ENCODE measurements around the gene GATA2.

GATA2 gene

DNA sequence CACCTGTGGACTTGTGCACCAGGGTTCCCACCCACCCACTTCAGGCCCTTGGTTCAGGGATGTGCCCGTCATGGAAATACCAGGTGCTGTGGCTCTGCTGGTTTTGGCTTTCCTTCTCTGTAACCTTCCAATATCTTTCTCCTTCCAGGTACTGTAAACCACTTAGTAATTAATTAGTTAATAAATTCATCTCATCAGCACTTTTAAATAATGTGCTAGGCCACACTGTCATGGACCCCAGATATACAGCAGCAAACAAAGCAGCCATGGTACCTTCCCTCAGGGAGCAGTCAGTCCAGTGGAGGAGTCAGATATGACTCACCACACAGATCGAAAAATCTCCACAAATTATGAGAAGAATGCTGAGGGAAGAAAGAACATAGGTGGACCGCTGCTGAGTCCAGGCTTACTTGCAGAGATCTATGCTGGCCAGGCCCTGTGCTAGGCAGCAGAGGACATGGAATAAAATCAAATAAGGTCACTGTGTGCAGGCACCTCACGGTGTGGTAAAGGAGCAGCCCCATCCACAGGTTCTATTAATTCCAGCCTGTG, 6.8 kb upstream of the GATA2 start:
- Histone ChIP-seq H3K36me3 (ENCODE audit: insufficient read depth, low read depth, low read length) (no peaks in the 10 kb centered on the region), H3K9me3 (ENCODE audit: insufficient read depth, low read depth, low read length) (no peaks in the 10 kb centered on the region; the same call in 1 of the 2 replicates), H3K27me3 (ENCODE audit: insufficient read depth, low read length) (peaks cover 57% of the 10 kb centered on the region), H3K9ac (ENCODE audit: low read depth, low read length) (no peak overlapping the region), H3K4me3 (ENCODE audit: low read length) (no peak overlapping the region), H3K4me1 (ENCODE audit: insufficient read depth, low read length) (0 out of 2 replicates have a peak, but pooled peaks cover 3% of the 10 kb centered on the region), H3K27ac (ENCODE audit: low read length) (no peak overlapping the region)

DNA sequence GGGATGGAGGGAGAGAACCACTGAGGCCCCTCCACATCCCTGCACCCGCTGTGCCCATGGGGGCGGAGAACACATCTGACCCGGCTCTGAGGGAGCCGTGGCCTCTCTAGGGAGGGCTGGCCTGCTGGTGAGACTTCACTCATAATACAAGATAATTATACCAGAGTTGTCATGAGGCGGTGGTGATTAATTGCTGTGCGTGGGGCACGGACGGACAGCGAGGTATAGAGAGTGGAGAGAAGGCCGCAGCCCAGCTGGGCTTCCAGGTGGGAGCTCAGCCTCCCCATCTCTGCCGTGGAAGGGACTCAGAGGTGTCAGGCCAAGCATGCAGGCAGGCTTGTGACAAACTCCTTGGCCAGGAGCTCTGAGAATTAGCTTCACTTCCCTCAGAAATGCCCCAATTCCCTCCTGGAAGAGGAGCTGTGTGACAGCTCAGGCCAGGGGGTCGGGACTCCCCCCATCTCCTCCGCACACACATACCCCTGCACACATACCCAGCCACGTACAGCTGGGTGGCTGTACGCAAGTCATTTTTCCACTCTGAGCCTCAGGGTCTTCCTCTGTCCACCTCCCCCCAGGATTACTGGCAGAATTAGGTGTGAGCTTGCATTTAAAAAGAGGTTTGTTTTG, 6.0 kb upstream of the GATA2 start:
- no peak overlapping the region for H3K9ac ChIP-seq (ENCODE audit: low read depth, low read length)
- no peak overlapping the region for H3K27ac ChIP-seq (ENCODE audit: low read length)
- H3K36me3 ChIP-seq (ENCODE audit: insufficient read depth, low read depth, low read length): no peaks in the 10 kb centered on the region
- H3K9me3 ChIP-seq (ENCODE audit: insufficient read depth, low read depth, low read length): no peaks in the 10 kb centered on the region; the same call in 1 of the 2 replicates
- 0 out of 2 replicates have a peak, but pooled peaks cover 3% of the 10 kb centered on the region for H3K4me1 ChIP-seq (ENCODE audit: insufficient read depth, low read length)
- H3K27me3 ChIP-seq (ENCODE audit: insufficient read depth, low read length): peaks cover 65% of the 10 kb centered on the region
- H3K4me3 ChIP-seq (ENCODE audit: low read length): no peak overlapping the region

DNA sequence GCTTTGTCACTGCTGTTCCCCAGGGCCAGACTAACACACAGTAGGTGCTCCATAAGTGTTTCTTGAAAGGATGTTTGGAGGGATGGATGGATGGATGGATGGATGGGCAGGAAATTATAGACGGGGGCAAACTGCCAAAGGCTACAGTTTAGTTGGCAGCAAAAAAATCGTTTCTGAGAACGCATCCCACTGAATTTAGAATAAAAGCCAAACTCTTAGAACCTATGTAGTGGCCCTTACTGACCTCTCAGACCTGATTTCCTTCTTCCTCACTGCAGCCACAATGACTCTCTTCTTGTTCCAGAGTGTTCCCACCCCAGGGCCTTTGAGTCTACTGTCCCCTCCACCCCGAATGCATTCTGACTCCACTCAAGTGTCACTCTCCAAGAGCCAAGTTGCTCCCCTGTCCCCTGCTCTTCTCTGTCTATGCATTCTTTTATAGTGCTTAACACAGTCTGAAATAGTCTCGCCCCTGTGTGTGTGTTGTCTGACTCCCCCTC, 5.2 kb upstream of the GATA2 start:
- Histone ChIP-seq H3K9ac (ENCODE audit: low read depth, low read length) (no peak overlapping the region), H3K36me3 (ENCODE audit: insufficient read depth, low read depth, low read length) (no peaks in the 10 kb centered on the region), H3K27ac (ENCODE audit: low read length) (no peak overlapping the region), H3K4me3 (ENCODE audit: low read length) (no peak overlapping the region; the same call in 1 of the 2 replicates), H3K9me3 (ENCODE audit: insufficient read depth, low read depth, low read length) (no peaks in the 10 kb centered on the region; the same call in 1 of the 2 replicates), H3K4me1 (ENCODE audit: insufficient read depth, low read length) (0 out of 2 replicates have a peak, but pooled peaks cover 3% of the 10 kb centered on the region), H3K27me3 (ENCODE audit: insufficient read depth, low read length) (peaks cover 73% of the 10 kb centered on the region)

DNA sequence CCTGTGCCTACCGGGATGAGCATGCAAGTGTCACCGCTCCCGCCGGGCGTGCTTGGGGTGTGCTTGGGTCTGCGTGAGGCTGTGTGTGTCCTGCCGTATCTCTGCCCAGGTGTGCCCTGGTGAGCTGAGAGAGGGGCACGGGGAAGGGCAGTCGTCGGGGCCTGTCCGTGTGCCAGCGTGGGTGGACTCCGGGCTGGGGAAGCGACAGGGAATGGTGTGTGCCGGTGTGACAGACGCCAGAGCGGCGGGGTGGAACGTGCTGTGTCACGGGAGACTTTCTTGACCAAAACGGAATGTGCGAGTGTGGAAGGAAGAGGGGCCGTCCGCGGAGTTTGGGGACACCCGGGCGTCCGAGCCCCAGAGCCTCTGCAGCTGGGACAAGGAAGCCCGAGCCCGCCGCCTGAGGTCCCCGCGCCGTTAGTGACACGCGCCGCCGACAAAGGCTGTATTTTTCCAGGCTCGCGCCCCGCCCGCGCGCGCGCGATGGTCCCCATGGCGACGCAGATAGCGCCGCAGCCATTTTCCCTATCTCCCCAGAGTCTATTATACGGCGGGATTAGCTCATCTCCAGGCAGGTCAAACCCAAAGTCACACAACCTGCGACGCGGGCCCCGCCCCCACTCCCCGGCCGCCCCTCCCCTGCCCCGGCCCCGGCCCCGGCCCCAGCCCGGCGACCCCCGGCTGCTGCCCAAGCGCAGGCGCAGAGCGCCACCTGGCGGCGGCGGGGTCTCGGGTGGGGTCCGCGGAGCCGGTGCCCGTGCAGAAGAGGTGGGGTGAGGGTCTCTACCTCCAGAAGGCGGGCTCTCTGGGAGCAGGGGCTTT, 4.5 kb upstream of the GATA2 start:
- H3K9me3 ChIP-seq (ENCODE audit: insufficient read depth, low read depth, low read length): no peaks in the 10 kb centered on the region; the same call in 1 of the 2 replicates
- H3K4me1 ChIP-seq (ENCODE audit: insufficient read depth, low read length): 0 out of 2 replicates have a peak, but pooled peaks cover 3% of the 10 kb centered on the region
- no peak overlapping the region; the same call in 1 of the 2 replicates for H3K9ac ChIP-seq (ENCODE audit: low read depth, low read length)
- H3K4me3 ChIP-seq (ENCODE audit: low read length): peak overlapping the region; percentile 64; the same call in 1 of the 2 replicates
- no peak overlapping the region for H3K27ac ChIP-seq (ENCODE audit: low read length)
- no peaks in the 10 kb centered on the region for H3K36me3 ChIP-seq (ENCODE audit: insufficient read depth, low read depth, low read length)
- peaks cover 80% of the 10 kb centered on the region for H3K27me3 ChIP-seq (ENCODE audit: insufficient read depth, low read length)

DNA sequence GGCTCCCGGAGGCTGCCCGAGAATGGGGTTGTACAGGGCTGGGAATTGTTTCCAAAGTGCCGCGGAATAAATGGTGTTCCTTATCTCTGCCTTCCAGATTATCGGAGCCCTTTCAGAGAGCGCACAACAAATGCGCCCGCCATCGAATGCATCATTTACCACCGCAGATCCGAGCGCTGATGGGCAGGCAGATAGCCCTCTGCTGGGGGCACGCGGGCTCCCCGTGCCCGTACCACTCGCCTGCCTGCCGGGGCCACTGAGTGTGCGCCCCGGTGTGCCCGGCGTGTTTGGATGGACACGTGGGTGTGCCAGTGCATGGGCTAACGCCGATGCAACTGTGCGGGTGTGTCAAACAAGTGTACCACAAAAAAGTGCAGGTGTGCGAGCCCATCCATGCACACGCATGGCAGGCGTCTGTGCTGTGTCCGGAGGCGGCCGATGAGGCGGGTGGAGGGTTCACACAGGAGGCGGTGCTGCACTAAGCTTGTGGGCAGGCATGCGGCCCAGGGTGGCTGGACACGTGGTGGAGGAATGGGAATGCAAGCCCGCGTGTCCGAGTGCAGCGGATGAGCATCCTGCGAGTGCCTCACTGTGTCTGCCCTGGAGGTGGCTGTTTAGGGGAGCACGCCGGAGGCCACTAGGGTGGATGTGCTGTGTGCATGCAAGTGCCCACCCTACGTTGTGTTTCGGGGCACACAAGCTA, 3.8 kb upstream of the GATA2 start:
- peak overlapping the region; percentile 64; the same call in 1 of the 2 replicates for H3K4me3 ChIP-seq (ENCODE audit: low read length)

DNA sequence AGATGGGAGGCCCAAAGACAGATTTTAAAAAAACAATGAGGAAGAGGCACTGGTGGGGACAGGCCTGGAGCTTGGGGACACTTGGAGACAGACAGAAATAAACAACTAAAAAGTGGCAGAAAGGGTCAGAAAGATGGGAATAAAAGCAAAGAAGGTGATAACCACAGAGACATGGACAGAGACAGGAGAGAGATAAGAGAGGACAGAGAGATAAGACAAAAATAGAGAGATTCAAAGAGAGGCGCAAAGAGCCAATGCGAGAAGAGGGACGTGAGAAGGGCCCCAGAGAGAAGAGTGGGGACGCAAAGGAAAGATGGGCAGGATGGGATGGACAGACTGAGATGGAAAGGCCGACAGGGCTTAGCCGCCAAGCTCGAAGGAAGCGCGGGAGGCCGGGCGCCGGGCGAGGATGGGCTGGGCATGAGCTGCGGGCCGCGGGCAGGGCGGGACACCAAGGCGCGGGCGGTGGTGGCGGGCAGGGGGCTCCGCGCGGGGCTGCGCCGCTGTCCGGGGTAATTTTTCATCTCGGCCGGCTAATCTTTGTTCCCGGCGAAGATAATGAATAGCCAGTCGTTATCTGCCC, 3.1 kb upstream of the GATA2 start:
- Histone ChIP-seq H3K4me1 (ENCODE audit: insufficient read depth, low read length) (0 out of 2 replicates have a peak, but pooled peaks cover 6% of the 10 kb centered on the region), H3K27me3 (ENCODE audit: insufficient read depth, low read length) (peaks cover 86% of the 10 kb centered on the region), H3K9ac (ENCODE audit: low read depth, low read length) (no peak overlapping the region), H3K36me3 (ENCODE audit: insufficient read depth, low read depth, low read length) (no peaks in the 10 kb centered on the region), H3K4me3 (ENCODE audit: low read length) (no peak overlapping the region), H3K9me3 (ENCODE audit: insufficient read depth, low read depth, low read length) (no peaks in the 10 kb centered on the region; the same call in 1 of the 2 replicates), H3K27ac (ENCODE audit: low read length) (no peak overlapping the region)

More for the DNA sequence above, 3.8 kb upstream of the GATA2 start:
- Histone ChIP-seq H3K4me1 (ENCODE audit: insufficient read depth, low read length) (0 out of 2 replicates have a peak, but pooled peaks cover 6% of the 10 kb centered on the region), H3K9me3 (ENCODE audit: insufficient read depth, low read depth, low read length) (no peaks in the 10 kb centered on the region; the same call in 1 of the 2 replicates), H3K27ac (ENCODE audit: low read length) (no peak overlapping the region), H3K27me3 (ENCODE audit: insufficient read depth, low read length) (peaks cover 85% of the 10 kb centered on the region), H3K9ac (ENCODE audit: low read depth, low read length) (no peak overlapping the region), H3K36me3 (ENCODE audit: insufficient read depth, low read depth, low read length) (no peaks in the 10 kb centered on the region)

DNA sequence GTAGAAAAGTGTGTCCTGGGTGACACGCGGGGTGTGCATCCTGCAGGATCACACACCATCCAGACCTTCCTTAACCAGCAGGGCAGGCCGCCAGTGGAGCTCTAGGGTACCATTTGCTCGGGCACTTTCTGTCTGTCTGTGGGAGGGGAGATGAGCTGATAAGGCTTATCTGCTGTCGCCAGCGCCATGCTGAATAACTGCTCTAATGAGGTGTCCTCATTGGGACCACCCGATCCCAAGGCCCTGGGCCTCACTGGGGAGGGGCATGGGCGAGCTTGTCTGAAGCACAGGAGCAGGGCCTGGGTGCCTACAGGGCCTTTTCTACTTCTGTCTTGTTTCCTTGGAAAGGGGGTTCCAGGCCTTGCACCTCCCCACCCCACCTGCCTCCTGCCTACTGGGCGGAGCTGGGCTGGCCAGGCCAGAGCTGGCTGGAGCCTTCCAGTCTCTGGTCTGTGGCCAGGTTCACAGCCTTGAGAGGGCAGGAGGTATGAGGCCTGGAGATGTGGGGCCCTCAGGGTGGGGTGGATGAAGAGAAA, 2.5 kb upstream of the GATA2 start:
- peaks cover 92% of the 10 kb centered on the region for H3K27me3 ChIP-seq (ENCODE audit: insufficient read depth, low read length)
- no peak overlapping the region for H3K4me3 ChIP-seq (ENCODE audit: low read length)
- H3K9me3 ChIP-seq (ENCODE audit: insufficient read depth, low read depth, low read length): peaks cover 5% of the 10 kb centered on the region; the same call in 1 of the 2 replicates
- H3K4me1 ChIP-seq (ENCODE audit: insufficient read depth, low read length): 0 out of 2 replicates have a peak, but pooled peaks cover 8% of the 10 kb centered on the region
- H3K27ac ChIP-seq (ENCODE audit: low read length): no peak overlapping the region
- H3K36me3 ChIP-seq (ENCODE audit: insufficient read depth, low read depth, low read length): no peaks in the 10 kb centered on the region
- H3K9ac ChIP-seq (ENCODE audit: low read depth, low read length): no peak overlapping the region

DNA sequence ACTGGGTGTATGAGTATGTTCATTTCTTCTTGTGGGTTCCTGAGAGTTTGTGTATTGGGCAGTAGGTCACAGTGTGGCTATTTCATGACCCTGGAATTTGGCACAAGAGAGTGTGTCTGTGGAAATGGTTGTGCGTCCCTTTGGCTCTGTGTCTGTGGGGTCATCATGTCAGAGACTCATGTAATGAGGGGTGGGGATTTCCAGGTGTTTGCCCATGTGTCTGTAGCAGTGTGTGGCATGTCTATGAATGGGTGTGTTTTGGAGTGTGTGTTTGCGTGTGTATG, 1.3 kb upstream of the GATA2 start:
- peaks cover 8% of the 10 kb centered on the region; the same call in 1 of the 2 replicates for H3K4me1 ChIP-seq (ENCODE audit: insufficient read depth, low read length)
- no peaks in the 10 kb centered on the region for H3K36me3 ChIP-seq (ENCODE audit: insufficient read depth, low read depth, low read length)
- no peak overlapping the region for H3K27ac ChIP-seq (ENCODE audit: low read length)
- H3K27me3 ChIP-seq (ENCODE audit: insufficient read depth, low read length): peaks cover 99% of the 10 kb centered on the region
- peaks cover 7% of the 10 kb centered on the region; the same call in 1 of the 2 replicates for H3K9me3 ChIP-seq (ENCODE audit: insufficient read depth, low read depth, low read length)
- no peak overlapping the region for H3K9ac ChIP-seq (ENCODE audit: low read depth, low read length)
- H3K4me3 ChIP-seq (ENCODE audit: low read length): no peak overlapping the region

DNA sequence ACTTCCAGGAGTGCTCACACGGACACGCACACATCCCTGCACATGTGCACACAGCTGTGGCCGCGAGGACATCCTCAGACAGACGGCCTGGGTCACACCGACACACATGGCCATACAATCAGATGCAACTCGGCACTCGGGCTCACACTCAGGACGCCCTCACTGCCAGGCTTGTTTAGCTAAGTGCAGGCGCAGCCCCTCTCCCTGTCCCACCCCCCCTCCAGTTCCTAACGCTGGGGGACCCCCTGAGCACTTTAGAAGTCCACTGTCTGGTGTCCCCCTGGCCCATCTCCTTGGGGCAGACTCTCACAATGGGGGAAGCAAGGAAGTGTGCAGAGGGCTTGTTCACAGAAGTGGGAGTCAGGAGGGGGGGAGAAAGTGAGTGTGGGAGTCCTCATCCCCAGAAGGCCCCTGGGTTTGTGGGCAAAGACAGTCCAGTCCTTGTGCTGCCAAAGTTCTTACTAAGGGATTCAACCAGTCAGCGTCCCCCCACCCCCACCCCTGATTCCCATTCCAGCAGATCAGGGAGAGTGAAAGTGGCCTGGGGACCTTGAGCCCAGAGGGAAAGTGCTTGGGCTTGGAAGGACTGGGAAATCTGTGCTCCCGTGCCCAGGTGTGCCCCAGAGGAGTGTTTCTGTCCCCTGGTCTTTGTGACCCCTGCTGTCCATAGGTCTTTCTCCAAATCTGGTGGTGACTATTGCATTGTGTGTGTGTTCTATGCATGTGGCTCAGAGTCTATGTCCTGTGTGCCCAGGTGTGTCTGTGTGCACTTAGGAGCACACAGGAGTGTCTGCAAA, 767 bp upstream of the GATA2 start:
- no peak overlapping the region for H3K27ac ChIP-seq (ENCODE audit: low read length)
- H3K4me3 ChIP-seq (ENCODE audit: low read length): no peak overlapping the region
- H3K27me3 ChIP-seq (ENCODE audit: insufficient read depth, low read length): peaks cover 99% of the 10 kb centered on the region
- H3K9me3 ChIP-seq (ENCODE audit: insufficient read depth, low read depth, low read length): peaks cover 7% of the 10 kb centered on the region; the same call in 1 of the 2 replicates
- H3K9ac ChIP-seq (ENCODE audit: low read depth, low read length): no peak overlapping the region
- H3K36me3 ChIP-seq (ENCODE audit: insufficient read depth, low read depth, low read length): no peaks in the 10 kb centered on the region
- H3K4me1 ChIP-seq (ENCODE audit: insufficient read depth, low read length): peaks cover 8% of the 10 kb centered on the region; the same call in 1 of the 2 replicates

DNA sequence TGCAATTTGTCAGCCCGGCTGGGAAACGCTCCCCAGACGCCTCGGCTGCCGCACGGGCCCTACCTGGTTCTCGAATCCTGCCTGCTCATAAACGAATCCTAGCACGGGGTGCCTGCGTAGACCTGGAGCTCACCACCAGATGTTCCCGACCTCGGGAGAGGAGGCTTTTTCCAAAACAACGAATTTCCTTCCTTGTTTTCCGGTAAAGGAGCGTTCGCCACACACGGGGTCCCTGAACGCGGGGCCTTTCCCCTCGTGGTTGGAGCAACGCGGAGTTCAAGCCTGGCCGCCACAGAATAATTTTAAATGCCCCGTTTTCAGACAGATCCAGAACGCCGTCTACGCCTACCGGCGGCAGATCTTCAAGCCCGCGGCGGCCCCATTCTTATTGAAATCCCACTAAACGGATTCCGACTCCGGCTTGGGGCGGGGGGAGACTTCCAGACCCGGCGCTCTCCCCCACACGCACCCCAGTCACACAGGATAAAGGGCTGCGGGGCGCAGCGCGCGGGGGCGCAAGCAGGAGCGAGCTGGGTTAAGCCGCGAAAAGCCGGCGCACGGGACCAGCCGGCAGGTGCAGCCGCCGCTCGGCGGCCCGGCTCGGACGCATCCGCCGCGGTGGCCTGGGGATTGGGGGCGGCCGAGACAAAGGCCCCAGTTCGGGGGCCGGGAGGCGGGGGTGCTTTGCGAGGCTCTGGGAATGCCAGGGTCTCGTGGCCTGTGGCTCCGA, 895 bp downstream of the GATA2 start:
- Histone ChIP-seq H3K4me3 (ENCODE audit: low read length) (peak overlapping the region; percentile 32), H3K36me3 (ENCODE audit: insufficient read depth, low read depth, low read length) (no peaks in the 10 kb centered on the region), H3K9me3 (ENCODE audit: insufficient read depth, low read depth, low read length) (peaks cover 7% of the 10 kb centered on the region; the same call in 1 of the 2 replicates), H3K9ac (ENCODE audit: low read depth, low read length) (no peak overlapping the region), H3K4me1 (ENCODE audit: insufficient read depth, low read length) (peaks cover 7% of the 10 kb centered on the region; the same call in 1 of the 2 replicates), H3K27me3 (ENCODE audit: insufficient read depth, low read length) (peaks cover 100% of the 10 kb centered on the region), H3K27ac (ENCODE audit: low read length) (no peak overlapping the region)
